Left lobe of liver (tissue), 2 donors: Measurements from ENCODE around the gene IGHMBP2. TPM values are rescaled to one million over a fixed set of nuclear protein-coding genes. Genes with fewer than 3 reads are reported as not detected.
A peak's percentile ranks its signal among the peaks of the same experiment; 100 is the strongest.

Experiments
- ATAC-seq: fragments of 200-7000 bp; cut with Tn5 transposase; one replicate; pipeline ENCODE4 v1.9.1; 2020; ENCODE audit warnings: mild to moderate bottlenecking, moderate library complexity
- DNase-seq: peaks from one replicate; pipeline ENCODE4 v3.0.0-alpha.2; 2020; ENCODE audit warnings: low spot score
- total RNA-seq: library from RNA; stranded (reverse); gene quantifications from one replicate; pipeline ENCODE4 v1.2.1, GENCODE V29; 2021
- donor health status: DM: no; HTN: no; CAD: no; lungs with moderate emphysema.
- donor health status: DM: no; HTN: yes; CAD: no.

IGHMBP2 gene
- total RNA-seq, 1 donor from 2014 or later: 14.8 TPM

DNA sequence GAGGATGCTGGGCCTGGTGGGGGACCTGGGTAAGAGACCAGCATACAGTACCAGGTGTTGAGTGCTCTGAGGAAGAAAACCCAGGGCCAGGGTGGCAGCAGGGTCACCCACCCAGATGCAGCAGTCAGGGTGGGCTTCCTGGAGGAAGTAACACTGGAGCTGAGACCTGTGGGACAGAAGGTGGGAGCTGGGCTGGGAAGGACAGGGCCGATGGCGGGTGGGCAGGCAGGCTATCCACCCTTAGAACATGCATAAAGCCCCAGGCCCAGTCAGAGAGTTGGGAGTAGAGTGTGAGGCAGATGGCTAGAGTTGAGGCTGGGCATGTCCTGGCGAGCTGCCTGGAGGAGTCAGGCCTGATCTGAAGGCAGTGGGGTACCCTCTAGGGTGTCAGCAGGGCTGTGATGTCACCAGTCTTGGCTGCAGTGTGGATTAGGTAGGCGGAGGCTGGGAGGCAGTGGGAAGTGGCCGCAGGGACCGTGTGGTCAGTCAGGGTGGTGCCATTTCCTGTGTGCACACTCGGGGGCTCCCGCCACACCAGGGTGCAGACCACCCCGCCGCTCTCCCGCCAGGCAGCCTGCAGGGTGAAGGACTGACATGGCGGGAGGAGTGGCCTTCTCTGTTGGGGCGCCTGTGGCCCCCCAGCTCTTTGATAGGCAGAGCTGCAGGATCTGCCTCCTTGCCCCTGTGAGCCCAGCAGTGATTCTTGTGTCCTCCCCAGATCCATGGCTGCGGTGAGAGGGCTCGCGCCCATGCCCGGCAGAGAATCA is 35.3 kb downstream of the IGHMBP2 start:
- no peak for ATAC-seq

GRCh38 chr11:68939583-68940555 is 36.2 kb downstream of the IGHMBP2 start:
- DNase-seq (no peak), ATAC-seq (no peak)

More for the DNA sequence above, 35.3 kb downstream of the IGHMBP2 start:
- DNase-seq: no peak

DNA sequence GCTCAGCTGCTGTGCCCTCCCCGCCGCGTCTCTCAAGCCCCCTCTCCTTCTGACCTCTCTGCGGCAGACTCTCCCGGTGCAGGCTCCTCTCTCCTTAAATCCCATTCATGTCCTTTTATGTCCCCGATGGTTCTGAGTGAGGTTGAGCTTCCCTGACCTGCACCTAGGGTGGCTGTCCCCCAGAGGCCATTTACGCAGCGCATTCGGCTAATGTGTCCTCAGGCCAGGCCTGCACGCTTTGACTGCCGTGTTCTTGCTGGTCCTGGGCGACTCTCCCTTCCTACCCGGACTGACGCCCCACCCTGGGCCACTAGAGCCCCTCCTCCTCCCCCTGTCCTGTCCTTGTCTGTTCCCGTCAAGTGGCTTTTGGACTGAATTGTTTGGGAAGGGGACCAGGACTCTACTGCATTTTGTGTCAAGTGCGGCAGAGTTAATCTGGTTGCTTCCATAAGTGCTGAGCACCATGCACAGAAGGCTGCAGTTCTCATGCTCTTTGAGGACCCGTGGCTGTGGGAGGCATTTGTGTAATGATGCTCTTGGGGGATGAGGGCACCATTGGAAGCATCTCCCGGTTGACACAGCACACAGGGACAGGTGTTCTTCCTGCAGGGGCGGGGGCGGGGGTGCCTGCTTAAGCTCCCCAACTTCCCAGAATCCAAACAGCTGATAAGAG is 37.1 kb downstream of the IGHMBP2 start:
- no peak for DNase-seq
- no peak for ATAC-seq

DNA sequence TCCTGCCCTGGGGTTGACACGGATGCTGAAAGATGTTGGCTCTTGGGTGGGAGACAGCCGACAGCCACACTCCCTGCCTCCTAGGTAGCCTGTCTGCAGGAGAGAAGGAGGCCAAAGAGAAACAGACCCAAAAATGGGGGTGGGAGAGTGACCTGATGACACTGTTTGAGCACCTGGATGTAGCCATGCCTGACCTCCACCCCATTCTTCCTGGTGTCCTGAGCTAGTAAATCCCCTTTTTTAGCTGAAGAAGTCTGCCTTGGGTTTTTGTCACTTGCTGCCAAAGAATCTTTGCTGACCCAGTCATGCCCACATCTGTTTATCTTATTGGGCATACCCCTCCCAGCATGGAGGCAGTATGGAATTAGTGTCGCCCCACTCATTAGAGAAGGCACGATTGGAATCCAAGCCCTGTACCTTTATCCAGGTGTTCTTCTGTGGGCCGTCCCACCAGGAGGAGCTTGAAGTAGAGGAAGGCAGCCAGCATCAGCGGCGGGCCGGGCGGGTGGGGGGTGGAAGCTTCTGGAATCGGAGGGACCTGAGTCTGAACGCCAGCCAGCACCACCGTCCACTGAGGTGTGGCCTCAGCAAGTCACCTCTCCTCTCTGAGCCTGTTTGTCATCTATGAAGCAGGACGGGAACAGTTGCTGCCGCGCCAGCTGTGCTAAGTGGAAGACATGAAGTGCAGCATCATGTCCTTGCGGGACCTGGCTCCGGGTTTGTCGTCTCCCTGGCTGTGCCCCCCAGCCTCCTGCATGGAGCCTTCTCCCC is 37.8 kb downstream of the IGHMBP2 start:
- DNase-seq (no peak), ATAC-seq (no peak)

DNA sequence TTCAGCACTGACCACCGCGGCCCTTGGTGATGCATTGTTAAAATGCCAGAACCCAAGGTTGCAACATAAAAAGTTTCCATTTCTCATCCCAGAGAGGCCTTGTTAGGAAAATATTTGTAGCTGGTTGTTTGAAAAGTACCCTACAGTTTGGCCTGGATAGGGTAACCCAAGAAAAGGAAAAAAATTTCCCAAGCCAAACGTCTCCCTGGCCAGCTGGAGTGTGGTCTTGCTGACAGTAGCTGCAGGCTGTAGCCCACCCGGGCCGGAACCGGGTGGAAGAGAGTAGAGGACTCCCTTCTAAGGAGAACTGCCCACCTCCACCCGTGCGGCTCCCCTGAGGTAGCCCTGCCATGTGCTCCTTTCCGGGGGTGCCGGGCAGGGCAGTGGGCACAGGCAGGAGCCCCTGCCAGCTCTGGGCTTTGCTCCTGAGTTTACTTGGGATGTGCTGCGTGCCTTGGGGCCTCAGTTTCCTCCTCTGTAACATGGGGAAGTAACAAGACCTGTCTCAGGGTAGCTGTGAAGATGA is 38.5 kb downstream of the IGHMBP2 start:
- DNase-seq (no peak), ATAC-seq (no peak)

GRCh38 chr11:68942751-68943271 is 39.1 kb downstream of the IGHMBP2 start:
- DNase-seq: no peak
- ATAC-seq: peak; percentile 28

- DNase-seq (no peak), ATAC-seq (no peak)
These were observed 42.9 kb downstream of the IGHMBP2 start for GRCh38 chr11:68946416-68947090.

GRCh38 chr11:68947151-68947550 is 43.5 kb downstream of the IGHMBP2 start:
- ATAC-seq: no peak
- DNase-seq: no peak

- ATAC-seq (no peak), DNase-seq (no peak)
These were observed 44.8 kb downstream of the IGHMBP2 start for GRCh38 chr11:68948496-68948895.

DNA sequence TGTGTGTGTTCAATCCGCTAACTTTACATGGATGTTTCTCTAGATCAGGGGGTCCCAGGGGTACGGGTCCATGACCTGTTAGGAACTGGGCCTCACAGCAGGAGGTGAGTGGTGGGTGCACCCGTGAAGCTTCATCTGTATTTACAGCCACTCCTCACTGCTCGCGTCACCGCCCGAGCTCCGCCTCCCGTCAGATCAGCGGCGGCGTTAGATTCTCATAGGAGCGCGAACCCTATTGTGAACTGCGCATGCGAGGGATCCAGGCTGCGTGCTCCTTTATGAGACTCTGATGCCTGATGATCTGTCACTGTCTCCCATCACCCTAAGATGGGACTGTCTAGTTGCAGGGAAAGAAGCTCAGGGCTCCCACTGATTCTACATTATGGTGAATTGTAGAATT is 45.2 kb downstream of the IGHMBP2 start:
- ATAC-seq: no peak
- DNase-seq: no peak

GRCh38 chr11:68950270-68950669 is 46.6 kb downstream of the IGHMBP2 start:
- ATAC-seq (no peak), DNase-seq (no peak)

DNA sequence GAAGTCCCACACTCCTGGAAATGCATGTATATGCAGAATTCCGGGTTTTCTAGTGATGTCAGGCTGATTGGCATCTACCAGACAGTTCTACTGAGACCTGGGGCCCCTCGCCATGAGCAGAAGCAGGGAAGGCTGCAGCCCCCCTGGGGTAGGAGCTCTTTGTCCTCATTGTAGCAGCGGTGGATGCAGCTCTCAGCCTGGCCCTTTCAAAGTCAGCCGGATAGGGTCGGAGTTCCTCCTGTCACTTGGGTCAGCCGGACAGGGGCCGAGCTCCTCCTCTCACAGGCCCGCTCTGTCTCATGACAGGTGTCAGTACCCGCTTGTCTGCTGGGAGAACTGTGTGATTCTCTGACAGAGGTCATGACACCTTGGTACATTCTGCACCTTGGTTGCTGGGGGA is 47.1 kb downstream of the IGHMBP2 start:
- ATAC-seq (no peak), DNase-seq (no peak)

GRCh38 chr11:68954836-68955606 is 51.3 kb downstream of the IGHMBP2 start:
- DNase-seq (no peak), ATAC-seq (peak; percentile 47)

- DNase-seq (no peak), ATAC-seq (no peak)
These were observed 51.9 kb downstream of the IGHMBP2 start for GRCh38 chr11:68955607-68955958.

- peak; percentile 23 for ATAC-seq
- no peak for DNase-seq
These were observed 52.5 kb downstream of the IGHMBP2 start for GRCh38 chr11:68956142-68956541.

- ATAC-seq (no peak), DNase-seq (no peak)
These were observed 53.0 kb downstream of the IGHMBP2 start for GRCh38 chr11:68956547-68957254.

DNA sequence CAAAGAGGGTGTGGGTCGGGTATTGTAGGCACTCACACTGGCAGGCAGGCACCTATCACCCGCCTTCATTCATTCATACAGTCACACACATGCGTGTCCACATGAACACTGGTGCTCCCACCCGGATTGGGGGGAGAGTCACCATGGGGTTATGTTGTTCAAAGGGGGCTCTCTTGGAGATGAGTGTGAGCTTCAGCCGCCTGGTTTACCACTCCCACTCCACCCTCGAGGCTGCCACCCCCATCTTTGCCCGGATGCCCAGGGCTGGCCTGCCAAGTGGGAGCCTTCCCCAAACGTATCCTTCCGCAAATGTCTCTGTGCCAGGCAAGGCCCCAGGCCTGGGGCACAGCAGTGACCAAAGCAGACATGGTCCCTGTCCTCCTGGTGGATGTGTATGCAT is 54.5 kb downstream of the IGHMBP2 start:
- no peak for DNase-seq
- ATAC-seq: no peak
